HG03521 (cell line): Measurements from ENCODE around the gene C17orf58.
"Not testable (repeated sequence)": the region's sequence is repeated elsewhere in the genome, so short reads cannot be mapped to it uniquely, and the experiment has no call there.

Experiments
- ATAC-seq: cut with Tn5 transposase; IDR thresholded peaks from one replicate; pipeline ENCODE4 v1.9.1; 2021; ENCODE audit warnings: mild to moderate bottlenecking, moderate library complexity; ENCODE audit not compliant: unreplicated experiment

Gene C17orf58

DNA sequence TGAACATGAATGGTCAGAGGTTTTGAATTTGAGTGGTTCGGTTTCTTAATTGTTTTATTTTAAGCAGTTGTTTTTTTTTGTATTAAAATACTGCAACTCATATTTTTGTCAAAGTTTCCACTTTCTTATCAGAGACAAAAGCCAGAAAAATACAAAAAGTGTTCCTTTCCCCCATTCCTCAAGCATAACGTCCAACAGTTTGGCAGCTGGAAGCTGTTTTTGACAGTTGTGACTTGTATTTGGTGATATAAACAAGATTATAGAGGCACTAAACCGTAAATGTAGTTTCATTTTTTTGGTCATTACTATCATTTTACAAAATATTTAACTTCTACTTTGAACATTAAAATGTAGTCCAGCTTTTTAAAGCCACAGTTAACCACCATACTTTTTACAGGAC lies 36.0 kb downstream of the C17orf58 start:
- ATAC-seq = not testable (repeated sequence)

DNA sequence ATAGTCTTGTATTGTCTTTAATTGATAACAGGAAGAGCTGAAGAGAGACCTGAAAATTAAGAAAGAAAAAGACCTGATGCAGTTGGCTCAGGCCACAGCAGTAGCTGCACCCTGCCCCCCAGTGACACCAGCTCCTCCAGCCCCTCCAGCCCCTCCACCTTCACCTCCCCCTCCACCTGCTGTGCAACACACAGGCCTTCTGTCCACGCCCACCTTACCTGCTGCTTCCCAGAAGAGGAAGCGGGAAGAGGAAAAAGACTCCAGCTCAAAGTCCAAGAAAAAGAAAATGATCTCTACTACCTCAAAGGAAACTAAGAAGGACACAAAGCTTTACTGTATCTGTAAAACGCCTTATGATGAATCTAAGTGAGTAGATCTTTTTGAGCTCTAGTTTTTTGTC lies 36.8 kb downstream of the C17orf58 start:
- ATAC-seq = no peak

DNA sequence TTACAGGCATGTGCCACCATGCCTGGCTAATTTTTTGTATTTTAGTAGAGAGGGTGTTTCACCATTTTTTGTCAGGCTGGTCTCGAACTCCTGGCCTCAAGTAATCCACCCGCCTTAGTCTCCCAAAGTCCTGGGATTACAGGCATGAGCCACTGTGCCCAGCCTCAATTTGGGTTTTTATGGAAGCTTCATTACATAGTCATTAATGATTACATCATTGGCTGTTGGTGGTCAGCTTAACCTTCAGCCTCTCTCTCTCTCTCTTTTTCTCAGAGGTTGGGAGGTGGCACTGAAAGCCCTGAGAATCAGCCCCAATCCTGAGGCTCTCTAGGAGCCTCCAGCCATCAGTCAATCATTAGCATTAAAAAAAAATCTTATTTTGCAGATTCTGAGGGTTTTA lies 45.3 kb downstream of the C17orf58 start:
- ATAC-seq = no peak

DNA sequence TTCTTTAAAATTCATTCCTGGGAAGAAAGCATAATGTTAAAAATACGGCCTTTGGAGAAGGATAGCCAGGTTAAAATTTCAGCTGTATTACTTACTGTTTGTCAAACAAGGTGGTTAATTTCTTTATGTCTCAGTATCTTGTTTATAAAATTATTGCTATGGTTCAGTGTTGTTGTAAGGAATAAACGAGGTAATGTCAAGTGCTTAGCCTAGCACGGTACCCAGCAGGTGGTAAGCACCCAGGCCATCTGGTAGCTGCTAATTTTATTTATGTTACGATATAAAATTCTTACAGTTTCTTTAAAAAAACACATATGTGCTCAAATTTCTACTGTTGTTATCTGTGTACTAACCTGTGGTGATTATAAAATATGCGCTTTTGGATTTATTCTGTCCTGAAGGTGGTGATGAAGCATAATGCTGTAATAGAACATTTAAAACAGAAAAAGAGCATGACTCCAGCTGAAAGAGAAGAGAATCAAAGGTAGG lies 48.9 kb downstream of the C17orf58 start:
- no peak for ATAC-seq

DNA sequence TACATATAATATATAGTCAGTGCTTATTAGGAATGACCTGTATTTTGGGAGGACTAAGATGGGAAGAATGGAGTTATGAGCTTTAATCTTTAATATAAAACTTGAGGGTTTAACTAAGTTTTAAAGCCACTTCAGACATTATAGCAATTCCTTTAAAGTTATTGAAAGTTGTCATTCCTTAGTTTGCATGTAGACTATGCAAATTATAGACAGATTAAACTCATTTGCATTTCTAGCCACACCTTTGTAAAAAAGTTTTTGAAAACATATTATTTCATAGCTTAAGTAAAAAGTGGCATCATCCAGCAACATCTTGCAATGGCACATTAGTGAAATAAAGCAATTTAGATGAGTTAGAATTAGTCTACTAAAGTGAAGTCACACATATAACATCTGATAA lies 49.8 kb downstream of the C17orf58 start:
- ATAC-seq = no peak

DNA sequence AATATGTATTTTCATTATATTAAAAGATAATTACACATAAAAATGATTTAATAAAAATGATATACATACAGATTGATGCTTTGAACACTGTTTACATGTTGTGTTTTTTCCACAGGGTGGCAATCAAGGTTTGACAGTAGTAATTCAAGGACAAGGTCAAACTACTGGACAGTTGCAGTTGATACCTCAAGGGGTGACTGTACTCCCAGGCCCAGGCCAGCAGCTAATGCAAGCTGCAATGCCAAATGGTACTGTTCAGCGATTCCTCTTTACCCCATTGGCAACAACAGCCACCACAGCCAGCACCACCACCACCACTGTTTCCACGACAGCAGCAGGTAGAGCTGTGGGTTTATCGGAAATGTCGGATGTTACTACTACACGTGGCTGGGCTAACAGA lies 52.2 kb downstream of the C17orf58 start:
- no peak for ATAC-seq

DNA sequence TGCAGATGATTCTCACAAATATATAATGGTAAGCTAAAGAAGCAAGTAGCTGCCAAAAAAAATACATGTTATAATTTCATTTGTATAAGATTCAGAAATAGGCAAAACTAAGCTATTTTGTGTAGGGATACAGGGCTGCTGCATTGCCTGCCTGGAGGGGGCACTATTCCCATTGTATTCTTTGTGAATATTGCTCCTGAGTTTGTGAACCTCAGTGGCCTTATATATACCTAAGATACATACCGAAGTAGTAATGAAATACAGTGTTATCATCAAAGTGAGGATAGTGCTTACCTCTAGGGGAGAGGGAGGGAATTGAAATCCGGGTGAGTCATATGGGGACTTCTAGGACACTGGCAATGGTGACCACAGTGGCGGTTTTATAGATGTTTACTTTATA lies 53.5 kb downstream of the C17orf58 start:
- ATAC-seq = no peak
